K562 (cell line): ENCODE results near the gene IFI6. TPM values are rescaled to one million over a fixed set of nuclear protein-coding genes. Genes with fewer than 3 reads are reported as not detected.
A peak's percentile ranks its signal among the peaks of the same experiment; 100 is the strongest.

Source experiments
- ARID4B ChIP-seq: sonication (generic); formaldehyde crosslinking; IDR thresholded peaks from 2 replicates; pipeline ENCODE4 v1.8.0; 2022; ENCODE audit warnings: mild to moderate bottlenecking, missing genetic modification reagents
- CCNT2 ChIP-seq: IDR thresholded peaks from 2 replicates; pipeline ENCODE4 v1.6.1; 2011; ENCODE audit warnings: borderline replicate concordance, low read depth, mild to moderate bottlenecking, moderate library complexity, mixed read lengths, low read length; ENCODE audit not compliant: insufficient read length; ENCODE audit errors: extremely low read depth
- ETV5 ChIP-seq: sonication (generic); formaldehyde crosslinking; IDR thresholded peaks from 2 replicates; pipeline ENCODE4 v1.4.0; 2020; ENCODE audit warnings: low read depth, mild to moderate bottlenecking, missing genetic modification reagents
- HDGF ChIP-seq: fragments of 450-650 bp; IDR thresholded peaks from 2 replicates; pipeline ENCODE4 v1.6.1; 2016
- NFXL1 ChIP-seq: fragments of 450-650 bp; formaldehyde crosslinking; IDR thresholded peaks from 2 replicates; pipeline ENCODE4 v1.4.0; 2021; ENCODE audit warnings: mild to moderate bottlenecking
- NR2C2 ChIP-seq, 2 experiments: fragments of 200-800 bp in 1 of 2; sonication (Bioruptor generic) in 1 of 2; sonication (generic) in 1 of 2; formaldehyde crosslinking in 1 of 2; IDR thresholded peaks; 2 replicates each; pipeline versions ENCODE4 v1.6.1 to v1.8.0; 2016 to 2022; ENCODE audit warnings: mild to moderate bottlenecking in 1 of 2, missing compliant biosample characterization in 1 of 2, missing genetic modification characterization in 1 of 2, missing genetic modification reagents in 1 of 2
- NRF1 ChIP-seq, 2 experiments: fragments of 450-650 bp; IDR thresholded peaks in 1 of 2; conservative IDR thresholded peaks in 1 of 2; 2 replicates each; pipeline ENCODE4 v1.6.1; 2014; ENCODE audit warnings: mild to moderate bottlenecking in 2 of 2
- POLR2B ChIP-seq: fragments of 450-650 bp; IDR thresholded peaks from 2 replicates; pipeline ENCODE4 v1.6.1; 2018; ENCODE audit warnings: low read depth; ENCODE audit not compliant: partially characterized antibody
- POLR2G ChIP-seq: fragments of 200-400 bp; formaldehyde crosslinking; IDR thresholded peaks from 2 replicates; pipeline ENCODE4 v1.6.1; 2017; ENCODE audit warnings: low read depth, mild to moderate bottlenecking, antibody characterized with exemption, low read length, moderate library complexity
- RCOR1 ChIP-seq, 2 experiments: IDR thresholded peaks; 2 replicates each; pipeline ENCODE4 v1.6.1; 2012; ENCODE audit warnings: low read depth in 2 of 2, low read length in 2 of 2, borderline replicate concordance in 1 of 2, improper control_type of control experiment in 1 of 2
- SREBF1 ChIP-seq: fragments of 150-350 bp; IDR thresholded peaks from 2 replicates; pipeline ENCODE4 v1.6.1; 2014; ENCODE audit warnings: antibody characterized with exemption, low read depth, low read length, borderline replicate concordance
- TCF15 ChIP-seq: fragments of 250-450 bp; sonication (Bioruptor Pico); IDR thresholded peaks from 2 replicates; pipeline ENCODE4 v1.8.0; 2022; ENCODE audit warnings: moderate library complexity, mild to moderate bottlenecking, inconsistent platforms
- TFAM ChIP-seq: fragments of 250-450 bp; sonication (Bioruptor Pico); conservative IDR thresholded peaks from 2 replicates; pipeline ENCODE4 v1.5.0; 2021; ENCODE audit warnings: mild to moderate bottlenecking, moderate library complexity
- TSHZ1 ChIP-seq: fragments of 250-450 bp; sonication (Bioruptor Pico); IDR thresholded peaks from 2 replicates; pipeline ENCODE4 v1.4.0; 2020; ENCODE audit warnings: mild to moderate bottlenecking, moderate library complexity
- XRCC3 ChIP-seq: fragments of 450-650 bp; IDR thresholded peaks from 2 replicates; pipeline ENCODE4 v1.6.1; 2017; ENCODE audit warnings: mild to moderate bottlenecking, moderate library complexity
- ZBTB17 ChIP-seq: fragments of 450-650 bp; formaldehyde crosslinking; IDR thresholded peaks from 2 replicates; pipeline ENCODE4 v1.4.0; 2020; ENCODE audit warnings: mild to moderate bottlenecking
- ZNF124 ChIP-seq: sonication (generic); formaldehyde crosslinking; IDR thresholded peaks from 2 replicates; pipeline ENCODE4 v1.8.1; 2022; ENCODE audit warnings: missing genetic modification reagents
- ZNF274 ChIP-seq: IDR thresholded peaks from 2 replicates; pipeline ENCODE4 v1.6.1; 2011; ENCODE audit warnings: low read depth, mild to moderate bottlenecking, low read length, moderate library complexity, borderline replicate concordance
- polyA plus RNA-seq, 8 experiments: library from polyadenylated mRNA; depleted of rRNA in 4 of 8; stranded (reverse) in 5 of 8; unstranded in 3 of 8; fragments of >200 nt; fragmentation: Nextera tagmentation in 2 of 8; fragmentation: Illumina TruSeq in 1 of 8; extraction: Ambion mirVana in 2 of 8; extraction: Trizol in 1 of 8; gene quantifications; 2 replicates each; pipeline versions ENCODE4 v1.2.1 to v1.2.3, GENCODE V29; 2011 to 2014; ENCODE audit warnings: inconsistent platforms in 1 of 8, missing spikeins in 1 of 8
- total RNA-seq, 7 experiments: library from RNA; depleted of rRNA in 6 of 7; stranded (reverse); fragments of >200 nt in 6 of 7; fragmentation: Illumina TruSeq in 2 of 7; extraction: Trizol in 2 of 7; gene quantifications; 2 replicates each; pipeline versions ENCODE4 v1.2.1 to v1.2.3, GENCODE V29; 2011 to 2021; ENCODE audit warnings: low replicate concordance in 1 of 7

Gene IFI6
- total and polyA plus RNA-seq, 9 of the 15 experiments (the other 6 are each of a cell fraction or from before 2014, with no cell fraction given) = 0.17 to 4.5 (median 2.2) TPM

- TF ChIP-seq TSHZ1 (CRISPR knock-in tag) (no peak), SREBF1 (no peak), NR2C2 (CRISPR knock-in tag; IDR thresholded peaks at IDR 0.05) (no peak), NR2C2 (tag; IDR thresholded peaks at IDR 0.05) (no peak), POLR2G (peak; percentile 91), ZBTB17 (no peak), XRCC3 (no peak), CCNT2 (peak; percentile 58), RCOR1 (IDR thresholded peaks at IDR 0.05; ENCODE audit: borderline replicate concordance in 1 of 2, low read depth in 2 of 2, low read length in 2 of 2) (peak in 1 of 2 experiments; percentile 28; a peak in 1 of 4 replicates), HDGF (0 out of 2 replicates have a peak, but pooled peaks have one; percentile 19), ETV5 (CRISPR knock-in tag) (no peak), ZNF274 (no peak), NFXL1 (CRISPR knock-in tag) (no peak), TFAM (CRISPR knock-in tag) (no peak), ZNF124 (CRISPR knock-in tag) (no peak), ARID4B (CRISPR knock-in tag) (peak; percentile 39; the same call in 1 of the 2 replicates), POLR2B (no peak), TCF15 (no peak), NRF1 (conservative IDR thresholded peaks at IDR 0.05 in 1 of 2, IDR thresholded peaks at IDR 0.05 in 1 of 2) (peak; percentile 32 to 50; a peak in 3 of 4 replicates)
Measured at GRCh38 chr1:27659497-27660299, 12.3 kb downstream of the IFI6 start (continued).
